GM19239 (cell line): Measurements from ENCODE around the gene MSI2.

ENCODE experiments used
- DNase-seq: peaks from one replicate; pipeline ENCODE4 v3.0.0; 2011; ENCODE audit warnings: low spot score; ENCODE audit not compliant: insufficient read length
- FAIRE-seq: peaks from 2 replicates; lab custom pipeline; 2011; peaks lifted over from hg19 to GRCh38; lab: Jason Lieb, UNC

MSI2 gene

GRCh38 chr17:57465610-57466009, 209.3 kb downstream of the MSI2 start:
- FAIRE-seq (no peak), DNase-seq (no peak)

- no peak for FAIRE-seq
Observed at GRCh38 chr17:57466017-57466471, 209.7 kb downstream of the MSI2 start.

DNA sequence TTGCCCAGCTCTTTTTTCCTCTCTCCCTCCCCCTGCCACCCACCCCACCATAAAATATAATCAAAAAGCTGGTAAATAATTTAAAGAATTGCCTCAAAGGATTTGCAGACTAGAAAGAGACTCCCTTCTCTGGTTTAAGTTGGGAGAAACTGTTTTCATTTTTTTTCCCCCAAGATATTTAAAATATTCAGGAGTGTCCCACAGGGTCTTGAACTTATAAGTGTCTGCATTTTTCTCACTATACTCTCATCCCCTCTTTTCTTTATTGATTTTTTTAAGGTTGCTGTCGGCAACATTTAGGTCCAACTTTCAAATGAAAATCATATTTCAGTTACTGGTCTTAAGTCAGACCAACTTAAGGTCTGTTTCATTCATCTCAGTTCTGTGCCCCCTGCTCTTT, 210.2 kb downstream of the MSI2 start:
- no peak for DNase-seq
- no peak for FAIRE-seq

More at GRCh38 chr17:57466017-57466471, 209.7 kb downstream of the MSI2 start:
- DNase-seq: no peak

DNA sequence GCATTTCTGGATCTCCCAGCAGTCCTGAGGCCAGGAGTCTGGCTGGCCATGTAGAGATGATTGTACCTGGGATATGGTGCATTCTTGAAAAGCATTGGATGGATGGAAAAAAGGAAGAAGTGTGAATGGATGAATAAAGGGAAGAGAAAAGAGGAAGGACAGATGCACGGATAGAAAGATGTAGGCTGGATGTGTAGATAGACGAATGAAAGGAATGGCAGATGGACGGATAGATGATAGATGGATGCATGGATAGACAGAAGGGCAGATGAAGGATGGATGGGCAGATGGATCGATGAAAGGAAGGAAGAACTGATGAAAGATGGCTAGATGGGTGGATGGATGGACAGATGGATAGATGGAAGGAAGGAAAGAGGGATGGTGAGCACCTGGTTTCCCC, 210.9 kb downstream of the MSI2 start:
- FAIRE-seq: no peak

DNA sequence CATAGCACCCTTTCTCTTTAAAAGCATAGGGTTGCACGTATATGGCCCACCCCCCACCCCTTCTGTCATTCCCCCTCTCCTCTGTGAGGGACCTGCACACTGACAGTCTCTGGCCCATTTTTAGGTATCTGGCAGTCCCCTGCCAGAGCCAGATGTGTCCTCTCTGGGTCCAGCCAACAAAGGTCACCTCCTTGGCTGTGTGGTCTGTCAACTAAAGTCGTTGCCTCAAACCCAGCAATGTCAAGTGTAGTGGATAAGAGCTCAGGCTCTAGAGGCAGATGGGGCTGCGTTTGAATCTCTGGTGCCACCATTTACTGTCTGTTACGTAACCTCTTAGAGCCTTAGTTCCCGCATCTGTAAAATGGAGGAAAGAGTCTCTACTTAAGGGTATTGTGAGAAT, 211.5 kb downstream of the MSI2 start:
- DNase-seq: no peak
- no peak for FAIRE-seq

More for the DNA sequence above, 210.9 kb downstream of the MSI2 start:
- DNase-seq: no peak

DNA sequence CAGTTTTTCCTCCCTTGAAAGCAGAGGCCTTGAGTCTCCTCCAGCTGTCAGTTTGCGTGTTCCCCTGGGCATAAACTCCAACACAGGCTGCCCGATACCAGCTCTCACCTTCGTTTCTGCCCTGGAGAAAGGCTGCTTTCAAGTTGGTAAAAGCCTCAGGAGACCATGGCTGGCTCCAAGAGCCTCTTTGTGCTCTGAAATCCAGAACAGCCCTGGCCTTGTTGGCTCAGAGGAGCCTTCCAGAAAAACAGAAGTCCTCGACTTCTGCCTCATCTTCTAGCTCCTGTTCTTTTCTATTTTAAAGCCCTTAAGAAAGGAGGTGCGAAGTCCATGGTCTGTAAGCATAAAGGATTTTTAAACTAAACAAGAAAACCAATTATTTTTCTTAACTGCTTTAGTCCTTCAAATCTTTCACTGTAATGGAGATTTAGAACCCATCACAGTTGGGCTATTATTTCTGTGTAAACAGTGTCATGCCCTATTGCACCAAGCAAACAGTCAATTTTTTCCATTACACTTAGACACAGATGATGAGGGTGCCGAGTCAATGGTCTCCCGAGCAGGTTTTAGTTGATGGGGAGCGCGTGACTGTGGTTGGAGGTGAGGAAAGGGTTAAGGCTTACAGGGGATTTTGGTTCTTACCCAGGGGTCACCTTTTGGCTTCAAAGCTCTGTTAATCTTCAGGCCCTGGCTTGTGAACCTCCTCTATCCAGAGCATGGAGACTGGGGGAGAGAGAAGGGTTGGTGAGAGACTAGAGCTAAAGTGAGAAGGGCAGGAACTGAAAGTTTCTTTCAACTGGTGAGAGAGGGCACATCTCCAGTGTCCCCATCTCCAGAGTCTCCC, 212.8 kb downstream of the MSI2 start:
- no peak for FAIRE-seq
- no peak for DNase-seq

DNA sequence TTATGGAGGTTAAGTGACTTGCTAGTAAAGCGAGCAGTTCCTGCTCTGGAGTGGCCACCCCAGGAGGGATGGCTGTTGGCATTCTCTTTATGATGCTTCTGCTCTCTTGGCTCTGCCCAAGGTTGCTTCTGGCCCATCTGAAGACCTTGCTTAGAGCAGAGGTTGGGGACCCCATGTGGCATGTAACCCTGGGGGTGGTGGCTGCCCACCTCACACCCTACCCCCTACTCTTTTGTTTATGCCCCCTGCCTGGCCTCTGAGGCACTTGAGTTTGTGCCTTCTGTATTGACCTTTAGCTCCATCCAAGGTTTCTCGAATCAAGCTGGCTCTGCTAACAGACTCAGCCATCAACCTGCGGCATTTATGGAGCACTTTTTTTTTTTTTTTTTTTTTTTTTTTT, 214.6 kb downstream of the MSI2 start:
- DNase-seq (no peak), FAIRE-seq (no peak)

- FAIRE-seq (no peak), DNase-seq (no peak)
Observed at GRCh38 chr17:57471868-57472368, 215.6 kb downstream of the MSI2 start.

DNA sequence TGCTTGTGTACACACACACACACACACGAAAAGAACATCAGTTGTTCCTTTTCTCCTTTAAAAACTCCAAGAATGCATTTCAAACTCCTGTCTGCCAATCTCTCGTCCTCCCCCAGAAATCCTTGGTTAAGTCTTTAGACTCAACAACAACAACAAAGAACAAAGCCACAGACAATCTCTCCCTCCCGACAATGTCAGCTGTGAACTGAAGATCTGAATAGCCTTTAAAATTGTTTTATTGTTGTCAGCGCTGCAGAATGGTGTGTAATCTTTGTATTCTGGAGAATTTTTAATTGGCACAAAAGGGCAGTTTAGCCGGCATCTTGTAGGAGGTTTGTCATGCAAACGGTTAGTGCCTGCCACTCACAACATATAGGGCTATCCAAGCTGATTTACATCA, 219.5 kb downstream of the MSI2 start:
- FAIRE-seq (no peak), DNase-seq (no peak)

- no peak for DNase-seq
- FAIRE-seq: no peak
Observed at GRCh38 chr17:57477522-57478362, 221.4 kb downstream of the MSI2 start.

- DNase-seq: no peak
Observed at GRCh38 chr17:57478478-57479250, 222.3 kb downstream of the MSI2 start.

DNA sequence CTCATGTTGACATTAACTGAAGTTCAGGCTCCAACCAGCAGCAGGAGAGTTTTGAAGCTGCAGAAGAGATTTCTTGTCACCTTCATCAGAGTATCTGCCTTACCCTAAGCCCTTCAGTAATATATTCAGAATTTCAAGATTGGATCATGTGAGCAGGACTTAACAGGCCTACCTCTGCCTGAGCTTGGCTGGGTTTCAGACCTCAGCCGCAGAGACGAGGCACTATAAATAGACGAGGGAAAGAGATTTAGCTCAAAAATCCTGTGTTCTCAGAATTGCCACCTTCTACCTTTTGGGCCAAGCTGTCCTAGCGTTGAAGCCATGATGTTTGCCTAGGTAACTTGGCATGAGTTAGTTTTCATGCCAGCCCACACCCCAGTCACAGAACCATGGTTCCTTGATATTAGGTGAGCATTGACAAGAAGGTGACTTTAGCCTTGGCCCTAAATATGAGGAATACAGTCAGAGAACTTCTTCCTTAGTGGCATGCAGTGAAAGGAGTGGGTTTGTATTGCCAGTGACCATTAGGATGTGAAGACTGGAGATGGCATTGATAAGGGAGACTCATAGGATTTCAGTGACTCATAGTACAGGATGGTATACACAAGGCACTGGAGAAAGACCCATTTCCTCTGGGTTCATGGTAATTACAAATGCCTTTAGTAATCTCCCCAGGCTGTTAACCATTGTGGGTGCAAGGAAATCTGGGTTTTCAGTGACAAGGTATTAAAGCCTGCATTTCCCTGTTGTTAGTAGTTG, 224.3 kb downstream of the MSI2 start:
- FAIRE-seq: peak; percentile 55
- DNase-seq: no peak

More at GRCh38 chr17:57478478-57479250, 222.3 kb downstream of the MSI2 start:
- FAIRE-seq: no peak

DNA sequence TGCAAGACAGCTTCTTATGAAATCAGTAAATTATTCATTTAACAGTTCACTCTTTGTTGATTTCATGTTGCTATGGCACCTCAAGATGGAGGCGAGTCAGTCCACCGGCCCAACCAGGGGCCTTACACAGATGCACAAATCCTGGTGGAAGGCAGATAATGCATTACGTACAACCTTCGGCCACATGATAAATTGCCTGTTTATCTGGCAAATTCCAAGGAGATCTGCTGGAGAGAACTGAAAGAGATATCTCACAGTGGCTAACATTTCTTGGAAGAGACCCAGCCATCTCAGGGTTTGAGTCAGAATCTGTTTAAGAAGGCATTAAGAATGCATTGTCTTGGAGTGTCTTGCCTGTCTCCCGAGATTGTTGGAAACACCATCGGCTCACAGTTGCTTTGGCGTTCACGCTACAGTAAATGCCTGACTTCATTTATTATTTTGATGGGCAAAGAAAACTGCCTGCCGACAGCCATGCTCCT, 225.6 kb downstream of the MSI2 start:
- no peak for FAIRE-seq

DNA sequence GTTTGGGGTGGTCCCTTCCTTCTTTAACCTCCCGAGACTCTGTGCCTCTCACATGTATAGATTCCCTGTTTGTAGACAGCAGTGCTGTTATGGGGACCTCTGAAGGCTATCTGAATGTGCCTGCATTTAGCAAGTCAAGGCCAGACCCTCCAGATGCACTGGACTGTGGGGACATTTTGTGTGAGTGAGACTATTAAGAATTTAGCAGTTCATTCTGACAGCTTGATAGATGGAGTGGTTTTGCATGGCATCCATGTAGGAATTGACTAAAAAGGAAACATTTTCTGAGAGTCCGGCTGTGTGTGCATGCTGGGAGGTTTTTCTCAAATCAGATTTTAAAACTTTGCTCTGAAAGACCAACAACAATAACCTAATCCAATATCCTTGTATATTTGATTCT, 226.3 kb downstream of the MSI2 start:
- no peak for FAIRE-seq

More for the DNA sequence above, 225.6 kb downstream of the MSI2 start:
- no peak for DNase-seq

GRCh38 chr17:57484081-57484666, 227.9 kb downstream of the MSI2 start:
- DNase-seq: no peak

More for the DNA sequence above, 226.3 kb downstream of the MSI2 start:
- DNase-seq: no peak

GRCh38 chr17:57484826-57485565, 228.7 kb downstream of the MSI2 start:
- DNase-seq (no peak), FAIRE-seq (no peak)

More at GRCh38 chr17:57484081-57484666, 227.9 kb downstream of the MSI2 start:
- no peak for FAIRE-seq

DNA sequence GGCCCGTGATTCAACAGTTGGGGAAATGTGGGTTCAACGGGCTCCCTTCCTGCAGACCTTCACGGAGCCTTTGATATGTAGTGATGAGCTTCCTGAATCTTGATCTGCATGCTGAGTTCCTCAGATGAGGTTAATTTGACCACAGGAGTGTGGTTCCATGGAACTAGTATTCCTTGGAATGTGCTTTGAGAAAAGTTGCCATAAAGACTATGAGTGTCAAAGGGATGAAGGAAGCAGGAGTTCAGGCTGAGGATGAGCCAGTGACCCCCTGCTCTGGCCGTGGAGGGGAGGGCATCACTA, 229.2 kb downstream of the MSI2 start:
- no peak for FAIRE-seq

More for the DNA sequence above, 229.2 kb downstream of the MSI2 start:
- no peak for DNase-seq
